Measurements from ENCODE around the gene PSMA2.

The PSMA2 gene

DNA sequence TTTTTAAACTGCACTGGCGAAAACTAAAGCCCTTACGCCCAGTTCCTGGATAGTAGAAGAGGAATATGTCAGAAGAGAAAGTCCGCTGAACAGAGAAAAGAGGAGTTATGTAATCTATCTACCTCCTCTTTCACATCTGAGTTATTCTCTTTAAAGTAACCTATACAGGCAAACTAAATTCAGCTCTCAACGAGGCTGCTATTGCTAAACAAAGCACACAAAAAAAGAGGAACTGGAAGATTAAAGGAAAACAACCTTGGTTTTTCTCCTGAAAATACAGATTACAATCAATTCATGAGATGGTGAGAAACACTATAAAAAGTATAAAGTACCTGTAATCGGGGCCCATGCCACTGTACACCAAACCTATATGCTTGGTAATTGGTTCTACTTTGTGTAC is 5.8 kb downstream of the PSMA2 start:
- peaks cover 35% of the 10 kb centered on the region for H3K4me1 ChIP-seq (ENCODE audit: insufficient read depth, low read length)
- H3K9me3 ChIP-seq (ENCODE audit: insufficient read depth, low read length, severe bottlenecking) = no peaks in the 10 kb centered on the region
- no peak for ATAC-seq (ENCODE audit: insufficient read depth, low read depth)
- no peak overlapping the region for H3K4me3 ChIP-seq (ENCODE audit: low read depth in 1 of 2, low read length in 2 of 2)
- no peak overlapping the region for H3K4me2 ChIP-seq (ENCODE audit: insufficient read depth, low read length)
- no peak for DNase-seq
- peaks cover 81% of the 10 kb centered on the region for H3K36me3 ChIP-seq (ENCODE audit: insufficient read depth, low read length)
- no peak for TF ChIP-seq EZH2 (IDR thresholded peaks at IDR 0.05; ENCODE audit: borderline replicate concordance, low read depth, low read length, severe bottlenecking)
- TF ChIP-seq, protein P1, sequence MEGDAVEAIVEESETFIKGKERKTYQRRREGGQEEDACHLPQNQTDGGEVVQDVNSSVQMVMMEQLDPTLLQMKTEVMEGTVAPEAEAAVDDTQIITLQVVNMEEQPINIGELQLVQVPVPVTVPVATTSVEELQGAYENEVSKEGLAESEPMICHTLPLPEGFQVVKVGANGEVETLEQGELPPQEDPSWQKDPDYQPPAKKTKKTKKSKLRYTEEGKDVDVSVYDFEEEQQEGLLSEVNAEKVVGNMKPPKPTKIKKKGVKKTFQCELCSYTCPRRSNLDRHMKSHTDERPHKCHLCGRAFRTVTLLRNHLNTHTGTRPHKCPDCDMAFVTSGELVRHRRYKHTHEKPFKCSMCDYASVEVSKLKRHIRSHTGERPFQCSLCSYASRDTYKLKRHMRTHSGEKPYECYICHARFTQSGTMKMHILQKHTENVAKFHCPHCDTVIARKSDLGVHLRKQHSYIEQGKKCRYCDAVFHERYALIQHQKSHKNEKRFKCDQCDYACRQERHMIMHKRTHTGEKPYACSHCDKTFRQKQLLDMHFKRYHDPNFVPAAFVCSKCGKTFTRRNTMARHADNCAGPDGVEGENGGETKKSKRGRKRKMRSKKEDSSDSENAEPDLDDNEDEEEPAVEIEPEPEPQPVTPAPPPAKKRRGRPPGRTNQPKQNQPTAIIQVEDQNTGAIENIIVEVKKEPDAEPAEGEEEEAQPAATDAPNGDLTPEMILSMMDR (IDR thresholded peaks at IDR 0.05; ENCODE audit: borderline replicate concordance, extremely low read depth, low read length, poor library complexity, severe bottlenecking) = no peak
- H3K27me3 ChIP-seq (ENCODE audit: insufficient read depth, low read length, poor library complexity) = no peaks in the 10 kb centered on the region
- H3K27ac ChIP-seq (ENCODE audit: low read length) = no peak overlapping the region
- no peak overlapping the region for H2AFZ ChIP-seq (ENCODE audit: low read depth, low read length)
- H4K20me1 ChIP-seq (ENCODE audit: insufficient read depth, low read length) = peaks cover 53% of the 10 kb centered on the region; the same call in 1 of the 2 replicates
- H3K79me2 ChIP-seq (ENCODE audit: insufficient read depth, low read length) = peaks cover 68% of the 10 kb centered on the region
- no peak overlapping the region for H3K9ac ChIP-seq (ENCODE audit: low read depth, low read length)

DNA sequence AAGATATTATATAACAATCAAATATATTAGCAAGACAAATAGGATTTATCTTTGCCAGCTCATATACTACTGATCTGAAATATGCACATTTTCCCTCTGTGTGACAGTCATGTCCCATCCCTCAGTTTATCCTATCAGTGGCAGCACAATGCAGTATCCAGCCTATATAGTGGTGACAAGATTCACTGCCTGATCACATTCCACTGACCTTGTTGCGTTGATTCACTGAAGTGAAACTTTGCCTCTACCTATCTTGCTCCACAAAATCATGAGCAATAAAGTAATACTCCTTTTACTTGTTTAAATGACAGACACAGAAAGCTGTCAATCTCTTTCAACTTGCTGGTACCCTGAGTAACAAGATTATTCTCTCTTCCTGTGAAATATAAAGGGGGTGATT is 6.3 kb downstream of the PSMA2 start:
- Histone ChIP-seq H4K20me1 (ENCODE audit: insufficient read depth, low read length) (peaks cover 47% of the 10 kb centered on the region; the same call in 1 of the 2 replicates), H3K4me2 (ENCODE audit: insufficient read depth, low read length) (peak overlapping the region; percentile 31; the same call in 1 of the 2 replicates), H3K36me3 (ENCODE audit: insufficient read depth, low read length) (peaks cover 86% of the 10 kb centered on the region), H3K79me2 (ENCODE audit: insufficient read depth, low read length) (peaks cover 66% of the 10 kb centered on the region), H3K4me1 (ENCODE audit: insufficient read depth, low read length) (peaks cover 30% of the 10 kb centered on the region), H3K9ac (ENCODE audit: low read depth, low read length) (no peak overlapping the region), H3K27me3 (ENCODE audit: insufficient read depth, low read length, poor library complexity) (no peaks in the 10 kb centered on the region), H2AFZ (ENCODE audit: low read depth, low read length) (no peak overlapping the region), H3K9me3 (ENCODE audit: insufficient read depth, low read length, severe bottlenecking) (no peaks in the 10 kb centered on the region), H3K27ac (ENCODE audit: low read length) (no peak overlapping the region), H3K4me3 (ENCODE audit: low read depth in 1 of 2, low read length in 2 of 2) (no peak overlapping the region)
- TF ChIP-seq, protein P1 (IDR thresholded peaks at IDR 0.05; ENCODE audit: borderline replicate concordance, extremely low read depth, low read length, poor library complexity, severe bottlenecking) = no peak
- no peak for TF ChIP-seq EZH2 (IDR thresholded peaks at IDR 0.05; ENCODE audit: borderline replicate concordance, low read depth, low read length, severe bottlenecking)
- ATAC-seq (ENCODE audit: insufficient read depth, low read depth) (no peak), DNase-seq (no peak)

DNA sequence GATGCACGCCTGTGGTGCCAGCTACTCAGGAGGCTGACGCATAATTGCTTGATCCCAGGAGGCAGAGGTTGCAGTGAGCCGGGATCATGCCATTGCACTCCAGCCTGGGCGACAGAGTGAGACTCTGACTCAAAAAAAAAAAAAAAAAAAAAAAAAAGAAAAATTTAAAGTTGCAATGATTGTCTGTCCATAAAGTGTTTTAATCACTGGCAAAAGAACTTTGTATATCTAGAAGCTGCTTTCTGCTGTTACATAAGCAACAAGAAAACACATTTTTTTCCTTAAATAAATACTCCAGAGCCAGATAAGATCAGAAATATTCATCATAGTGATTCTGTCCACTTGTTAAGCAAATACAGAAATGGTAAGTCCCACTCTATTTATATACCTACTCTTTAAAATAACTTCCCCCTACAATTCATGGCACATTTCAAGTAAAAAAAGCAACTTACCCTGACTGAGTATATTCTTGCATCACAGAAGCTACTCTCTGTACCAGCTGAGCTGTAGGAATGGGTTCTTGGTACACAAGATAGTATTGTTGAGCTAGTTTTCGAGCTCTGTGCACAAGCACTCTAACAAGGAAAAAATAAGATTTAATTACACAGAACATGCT is 7.6 kb downstream of the PSMA2 start:
- peaks cover 17% of the 10 kb centered on the region for H3K4me1 ChIP-seq (ENCODE audit: insufficient read depth, low read length)
- no peak overlapping the region for H2AFZ ChIP-seq (ENCODE audit: low read depth, low read length)
- no peak for ATAC-seq (ENCODE audit: insufficient read depth, low read depth)
- H3K4me2 ChIP-seq (ENCODE audit: insufficient read depth, low read length) = no peak overlapping the region
- H3K9ac ChIP-seq (ENCODE audit: low read depth, low read length) = no peak overlapping the region
- TF ChIP-seq EZH2 (IDR thresholded peaks at IDR 0.05; ENCODE audit: borderline replicate concordance, low read depth, low read length, severe bottlenecking) = no peak
- TF ChIP-seq, protein P1 (IDR thresholded peaks at IDR 0.05; ENCODE audit: borderline replicate concordance, extremely low read depth, low read length, poor library complexity, severe bottlenecking) = no peak
- H3K36me3 ChIP-seq (ENCODE audit: insufficient read depth, low read length) = peaks cover 93% of the 10 kb centered on the region
- no peaks in the 10 kb centered on the region for H3K27me3 ChIP-seq (ENCODE audit: insufficient read depth, low read length, poor library complexity)
- H3K9me3 ChIP-seq (ENCODE audit: insufficient read depth, low read length, severe bottlenecking) = no peaks in the 10 kb centered on the region
- DNase-seq = no peak
- no peak overlapping the region for H3K27ac ChIP-seq (ENCODE audit: low read length)
- peaks cover 36% of the 10 kb centered on the region; the same call in 1 of the 2 replicates for H4K20me1 ChIP-seq (ENCODE audit: insufficient read depth, low read length)
- peaks cover 58% of the 10 kb centered on the region for H3K79me2 ChIP-seq (ENCODE audit: insufficient read depth, low read length)
- no peak overlapping the region for H3K4me3 ChIP-seq (ENCODE audit: low read depth in 1 of 2, low read length in 2 of 2)
